Measurements from ENCODE around the gene FAM216B. TPM values are rescaled to one million over a fixed set of nuclear protein-coding genes. Genes with fewer than 3 reads are reported as not detected.

FAM216B gene
- total RNA-seq, 1 experiment from 2014 or later = not detected

DNA sequence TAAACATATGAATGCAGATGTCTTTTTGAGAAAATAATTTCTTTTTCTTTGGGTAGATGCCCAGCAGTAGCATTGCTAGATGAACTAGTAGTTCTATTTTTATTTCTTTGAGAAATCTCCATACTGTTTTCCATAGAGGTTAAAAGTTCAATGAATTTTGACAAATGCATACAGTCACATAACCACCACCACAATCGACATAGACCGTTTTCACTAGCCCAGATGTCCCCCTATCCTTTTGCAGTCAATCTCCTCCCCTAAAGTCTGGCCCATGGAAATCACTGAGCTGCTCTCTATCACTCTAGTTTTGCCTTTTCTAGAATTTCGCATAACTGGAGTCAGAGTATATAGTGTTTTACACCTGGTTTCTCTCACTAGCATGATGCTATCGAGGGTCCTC lies 10.8 kb downstream of the FAM216B start:
- Histone ChIP-seq H2BK20ac (ENCODE audit: low read depth, low read length, poor library complexity, severe bottlenecking) (no peak overlapping the region), H2AFZ (ENCODE audit: low read length) (no peak overlapping the region), H3K18ac (ENCODE audit: insufficient read length, low read depth, low read length) (no peak overlapping the region), H2BK12ac (ENCODE audit: insufficient read length, low read depth, low read length) (no peak overlapping the region), H3K14ac (ENCODE audit: insufficient read depth, low read length) (no peak overlapping the region), H3K4me2 (ENCODE audit: insufficient read depth, insufficient read length, low read length) (no peak overlapping the region), H4K5ac (ENCODE audit: insufficient read length, low read depth, low read length) (no peak overlapping the region), H2BK15ac (ENCODE audit: low read depth, low read length) (no peak overlapping the region), H3K56ac (ENCODE audit: insufficient read length, low read depth, low read length) (no peak overlapping the region), H2BK120ac (ENCODE audit: low read depth, low read length, poor library complexity, severe bottlenecking) (no peak overlapping the region), H3K9ac (ENCODE audit: extremely low read depth, insufficient read length, low read length) (no peak overlapping the region), H3K23ac (ENCODE audit: insufficient read length, low read depth, low read length) (no peak overlapping the region), H2AK5ac (ENCODE audit: insufficient read length, low read length) (no peak overlapping the region), H3K4ac (ENCODE audit: low read depth, low read length) (no peak overlapping the region), H3K79me1 (ENCODE audit: insufficient read depth, low read depth, low read length, poor library complexity, severe bottlenecking) (no peaks in the 10 kb centered on the region), H4K20me1 (ENCODE audit: control insufficient read depth, insufficient read depth, insufficient read length) (no peaks in the 10 kb centered on the region), H3K27ac (ENCODE audit: insufficient read length, low read depth, low read length) (no peak overlapping the region), H3T11ph (ENCODE audit: low read length) (no peak overlapping the region), H2BK5ac (ENCODE audit: insufficient read length, low read length) (no peak overlapping the region), H4K91ac (ENCODE audit: insufficient read length, low read depth, low read length) (no peak overlapping the region), H3K4me1 (ENCODE audit: insufficient read depth, low read length) (peaks cover 9% of the 10 kb centered on the region), H3K27me3 (ENCODE audit: insufficient read depth, low read length) (no peaks in the 10 kb centered on the region), H3K79me2 (ENCODE audit: insufficient read depth, low read length) (no peaks in the 10 kb centered on the region), H3K23me2 (ENCODE audit: insufficient read length, low read depth, low read length, poor library complexity, severe bottlenecking) (no peaks in the 10 kb centered on the region), H4K8ac (replicated peaks; ENCODE audit: insufficient read length, low read depth, low read length) (no peak overlapping the region), H3K9me3 (ENCODE audit: control insufficient read depth, low read depth, low read length) (no peaks in the 10 kb centered on the region)
- H3K4me3 Mint-ChIP-seq = no peak overlapping the region
- H3K9me3 Mint-ChIP-seq = no peaks in the 10 kb centered on the region; a peak in 1 of 5 replicates
- H3K27me3 Mint-ChIP-seq (ENCODE audit: low read depth) = no peaks in the 10 kb centered on the region
- no CpG with 5 or more reads among the region's 4 CpGs for WGBS (ENCODE audit: extremely low coverage, insufficient read length, low lambda C conversion rate)
- no peak for DNase-seq
- no peak overlapping the region for H3K27ac Mint-ChIP-seq
- peaks cover 18 to 19% of the 10 kb centered on the region in 2 experiments for H3K4me1 Mint-ChIP-seq
- TF ChIP-seq, protein P1, sequence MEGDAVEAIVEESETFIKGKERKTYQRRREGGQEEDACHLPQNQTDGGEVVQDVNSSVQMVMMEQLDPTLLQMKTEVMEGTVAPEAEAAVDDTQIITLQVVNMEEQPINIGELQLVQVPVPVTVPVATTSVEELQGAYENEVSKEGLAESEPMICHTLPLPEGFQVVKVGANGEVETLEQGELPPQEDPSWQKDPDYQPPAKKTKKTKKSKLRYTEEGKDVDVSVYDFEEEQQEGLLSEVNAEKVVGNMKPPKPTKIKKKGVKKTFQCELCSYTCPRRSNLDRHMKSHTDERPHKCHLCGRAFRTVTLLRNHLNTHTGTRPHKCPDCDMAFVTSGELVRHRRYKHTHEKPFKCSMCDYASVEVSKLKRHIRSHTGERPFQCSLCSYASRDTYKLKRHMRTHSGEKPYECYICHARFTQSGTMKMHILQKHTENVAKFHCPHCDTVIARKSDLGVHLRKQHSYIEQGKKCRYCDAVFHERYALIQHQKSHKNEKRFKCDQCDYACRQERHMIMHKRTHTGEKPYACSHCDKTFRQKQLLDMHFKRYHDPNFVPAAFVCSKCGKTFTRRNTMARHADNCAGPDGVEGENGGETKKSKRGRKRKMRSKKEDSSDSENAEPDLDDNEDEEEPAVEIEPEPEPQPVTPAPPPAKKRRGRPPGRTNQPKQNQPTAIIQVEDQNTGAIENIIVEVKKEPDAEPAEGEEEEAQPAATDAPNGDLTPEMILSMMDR (conservative IDR thresholded peaks at IDR 0.05) = no peak
- peaks cover 0 to 3% (median 0%) of the 10 kb centered on the region in 3 experiments; a peak in 3 of 7 replicates for H3K36me3 Mint-ChIP-seq (ENCODE audit: insufficient read depth in 1 of 3, low read depth in 3 of 3)

All from H9 (cell line).